ENCODE results near the gene PTPN14. TPM values are rescaled to one million over a fixed set of nuclear protein-coding genes. Genes with fewer than 3 reads are reported as not detected.
A peak's percentile ranks its signal among the peaks of the same experiment; 100 is the strongest.

PTPN14 gene
- total RNA-seq, 1 experiment from 2014 or later, result 37.5 TPM

GRCh38 chr1:214331827-214332423, 219.5 kb downstream of the PTPN14 start:
- DNase-seq (ENCODE audit: low read depth, low spot score) (peak; percentile 26), ATAC-seq (peak; percentile 62)
- Histone ChIP-seq H3K36me3 (ENCODE audit: control insufficient read depth in 1 of 2, insufficient read depth in 2 of 2, low read length in 2 of 2) (no peaks in the 10 kb centered on the region), H3K4me2 (ENCODE audit: low read length) (no peak overlapping the region), H3K79me2 (ENCODE audit: insufficient read depth, low read length) (no peaks in the 10 kb centered on the region), H2AFZ (ENCODE audit: low read depth, low read length, poor library complexity, severe bottlenecking) (no peak overlapping the region), H3K4me1 (ENCODE audit: control insufficient read depth in 1 of 2, insufficient read depth in 2 of 2, low read length in 2 of 2) (no peaks in the 10 kb centered on the region), H3K27me3 (ENCODE audit: insufficient read depth, low read length) (no peaks in the 10 kb centered on the region), H3K9me3 (ENCODE audit: control insufficient read depth in 1 of 2, insufficient read depth in 1 of 2, low read depth in 1 of 2, low read length in 2 of 2) (no peaks in the 10 kb centered on the region), H3K9ac (ENCODE audit: low read length) (no peak overlapping the region), H3K27ac (ENCODE audit: low read depth, low read length) (no peak overlapping the region), H3K4me3 (replicated peaks in 1 of 2; ENCODE audit: low read depth in 1 of 2, low read length in 2 of 2) (no peak overlapping the region), H3K9me2 (ENCODE audit: insufficient read depth) (no peaks in the 10 kb centered on the region), H4K20me1 (ENCODE audit: insufficient read depth) (peaks cover 4% of the 10 kb centered on the region; the same call in 1 of the 2 replicates)
- BruUV-seq (replicated peaks), result no TSS peak
- ChIA-PET RAD21 (ENCODE audit: low non-redundant PET in 1 of 2, low total read pairs in 2 of 2, uncharacterized antibody in 2 of 2, unreplicated experiment in 2 of 2) (interaction anchor here (0.7 to 2.8 kb wide), 9 partner anchors 70 to 260 kb away, joined by 3 to 15 read pairs (median 7); no protein-coding TSS in a partner anchor), POLR2A (interaction anchor here (1.2 kb wide), 1 partner anchor 70 kb away, joined by 3 read pairs; no protein-coding TSS in a partner anchor), CTCF (interaction anchor here (0.5 to 7.8 kb wide), 45 partner anchors 9 to 1209 kb away, joined by 3 to 210 read pairs (median 4); partner anchors contain the start of genes CENPF, PTPN14 and SMYD2)
- intact Hi-C loops (cut with micrococcal nuclease), result loop anchor here (2.0 kb wide), 2 partner anchors 297 to 1195 kb away; no protein-coding TSS in a partner anchor
- TF ChIP-seq RAD21 (IDR thresholded peaks at IDR 0.05; ENCODE audit: low read depth), result peak; percentile 76
- TF ChIP-seq JUND (IDR thresholded peaks at IDR 0.05), result no peak
- no peak for TF ChIP-seq SRF (IDR thresholded peaks at IDR 0.05; ENCODE audit: low read depth)
- no peak for TF ChIP-seq FOSL1 (IDR thresholded peaks at IDR 0.05; ENCODE audit: low read depth)
- TF ChIP-seq ZFX (IDR thresholded peaks at IDR 0.05), result no peak
- TF ChIP-seq CBX3 (IDR thresholded peaks at IDR 0.05; ENCODE audit: low read depth), result 0 out of 2 replicates have a peak, but pooled peaks have one; percentile 16
- no peak for TF ChIP-seq SP1 (IDR thresholded peaks at IDR 0.05; ENCODE audit: low read depth)
- TF ChIP-seq EZH2phosphoT487 (IDR thresholded peaks at IDR 0.05; ENCODE audit: borderline replicate concordance), result no peak
- no peak for TF ChIP-seq POLR2AphosphoS5 (IDR thresholded peaks at IDR 0.05; ENCODE audit: low read depth, low read length)
- no peak for TF ChIP-seq EGR1 (IDR thresholded peaks at IDR 0.05; ENCODE audit: low read depth)
- TF ChIP-seq ZBTB33 (IDR thresholded peaks at IDR 0.05; ENCODE audit: extremely low read depth, insufficient replicate concordance, low read length), result no peak
- no peak for TF ChIP-seq REST (IDR thresholded peaks at IDR 0.05; ENCODE audit: low read depth)
- TF ChIP-seq CEBPB (IDR thresholded peaks at IDR 0.05; ENCODE audit: low read depth), result no peak
- TF ChIP-seq MAX (IDR thresholded peaks at IDR 0.05), result no peak
- no peak for TF ChIP-seq ZNF274 (IDR thresholded peaks at IDR 0.05; ENCODE audit: low read depth, low read length)
- TF ChIP-seq ELF1 (IDR thresholded peaks at IDR 0.05; ENCODE audit: borderline replicate concordance, low read depth), result no peak
- TF ChIP-seq EZH2 (IDR thresholded peaks at IDR 0.05), result no peak
- no peak for TF ChIP-seq TCF7L2 (IDR thresholded peaks at IDR 0.05; ENCODE audit: borderline replicate concordance, extremely low read depth, insufficient read depth, insufficient read length)
- peak; percentile 69 to 91 (median 90) for TF ChIP-seq CTCF (IDR thresholded peaks at IDR 0.05 in 2 of 3, conservative IDR thresholded peaks at IDR 0.05 in 1 of 3; ENCODE audit: borderline replicate concordance in 1 of 3, insufficient read depth in 1 of 3, low read depth in 2 of 3, low read length in 2 of 3)
- TF ChIP-seq SIN3A (IDR thresholded peaks at IDR 0.05; ENCODE audit: low read depth), result no peak
